ENCODE measurements around the gene GRK6. TPM values are rescaled to one million over a fixed set of nuclear protein-coding genes. Genes with fewer than 3 reads are reported as not detected.

GRK6 gene
- total and polyA plus RNA-seq, 2 experiments from 2014 or later, result 13.0 to 56.8 TPM

DNA sequence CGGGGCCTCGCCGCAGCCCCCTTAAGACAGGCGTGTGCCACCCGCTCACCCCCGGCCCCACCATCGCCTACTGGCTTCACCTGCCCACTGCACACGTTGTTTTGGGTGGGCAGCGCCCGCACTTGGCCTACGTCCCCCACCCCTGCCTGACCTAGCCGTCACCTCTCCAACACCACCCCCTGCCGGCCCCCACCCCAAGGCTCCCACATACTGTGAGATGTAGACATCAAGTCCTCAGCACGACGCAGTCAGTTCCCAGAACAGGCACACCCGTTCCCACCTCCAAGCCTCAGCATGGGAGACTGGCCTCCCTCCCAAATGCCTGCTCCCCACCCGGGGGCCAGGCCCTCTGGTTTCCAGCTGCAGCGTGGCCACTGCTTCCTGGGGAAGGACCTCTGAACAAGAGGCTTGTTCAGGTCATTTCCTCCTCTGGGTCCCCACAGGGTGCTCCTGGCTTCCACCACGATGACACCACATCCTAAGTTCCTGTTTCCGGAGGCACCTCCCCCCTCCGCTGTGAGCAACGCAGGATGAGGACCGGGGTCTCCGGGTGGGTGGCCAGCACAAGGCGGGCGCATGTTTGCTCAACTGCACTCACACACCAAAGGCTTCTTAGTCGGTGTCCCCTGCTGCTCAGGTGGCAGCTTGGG lies 35.7 kb downstream of the GRK6 start:
- Histone ChIP-seq H3K79me2 (replicated peaks; ENCODE audit: insufficient read depth) (peaks cover 16% of the 10 kb centered on the region), H3K4me2 (no peak overlapping the region), H3K27ac (ENCODE audit: low read depth) (no peak overlapping the region), H3K4me3 (no peak overlapping the region), H2AFZ (no peak overlapping the region), H3K9me2 (ENCODE audit: insufficient read depth) (no peaks in the 10 kb centered on the region), H3K4me1 (ENCODE audit: insufficient read depth) (peaks cover 3% of the 10 kb centered on the region), H3K36me3 (ENCODE audit: insufficient read depth) (peaks cover 43% of the 10 kb centered on the region), H4K20me1 (replicated peaks; ENCODE audit: insufficient read depth) (peaks cover 26% of the 10 kb centered on the region), H3K27me3 (ENCODE audit: insufficient read depth) (no peaks in the 10 kb centered on the region), H3F3A (replicated peaks; ENCODE audit: low read depth) (peaks cover 45% of the 10 kb centered on the region)
- ATAC-seq (no peak), DNase-seq (ENCODE audit: low spot score) (no peak)
- no peak for TF ChIP-seq ZNF462 (CRISPR knock-in tag; IDR thresholded peaks at IDR 0.05)
- TF ChIP-seq NANOG (IDR thresholded peaks at IDR 0.05; ENCODE audit: borderline replicate concordance), result no peak
- no peak for TF ChIP-seq ZNF331 (CRISPR knock-in tag; IDR thresholded peaks at IDR 0.05; ENCODE audit: low read depth)
- no peak for TF ChIP-seq REST (IDR thresholded peaks at IDR 0.05; ENCODE audit: unreplicated experiment)
- peak; percentile 3; the same call in 1 of the 2 replicates for TF ChIP-seq POLR2AphosphoS5 (IDR thresholded peaks at IDR 0.05; ENCODE audit: low read depth)
- TF ChIP-seq JUNB (IDR thresholded peaks at IDR 0.05; ENCODE audit: unreplicated experiment), result no peak
- no peak for TF ChIP-seq ZNF114 (CRISPR knock-in tag; IDR thresholded peaks at IDR 0.05)
- TF ChIP-seq ETS1 (IDR thresholded peaks at IDR 0.05), result no peak
- Mint-ChIP-seq H3K9me3 (peaks cover 12% of the 10 kb centered on the region), H3K36me3 (ENCODE audit: low read depth) (peaks cover 80% of the 10 kb centered on the region), H3K4me1 (peaks cover 8% of the 10 kb centered on the region), H3K27me3 (ENCODE audit: insufficient read depth, low read depth, poor library complexity) (peaks cover 31% of the 10 kb centered on the region), H3K27ac (no peak overlapping the region), H3K4me3 (no peak overlapping the region)

All from GM23338 (cell line).